Kidney epithelial cell (primary cell): ENCODE measurements around the gene LHX2. TPM values are rescaled to one million over a fixed set of nuclear protein-coding genes. Genes with fewer than 3 reads are reported as not detected.

Source experiments
- DNase-seq: peaks from one replicate; pipeline ENCODE4 v3.0.0-alpha.2; 2010; ENCODE audit warnings: low read depth
- H3K27me3 ChIP-seq: 2 replicates; pipeline ENCODE4 v1.6.0; 2011; ENCODE audit warnings: low read length; ENCODE audit not compliant: control insufficient read depth, insufficient read depth
- H3K36me3 ChIP-seq: 2 replicates; pipeline ENCODE4 v1.5.1; 2011; ENCODE audit warnings: low read length; ENCODE audit not compliant: control insufficient read depth, insufficient read depth
- H3K4me3 ChIP-seq: 2 replicates; pipeline ENCODE4 v1.5.1; 2011; ENCODE audit warnings: low read depth, mild to moderate bottlenecking, control low read depth, low read length
- total RNA-seq: library from RNA; depleted of rRNA; stranded (reverse); fragments of >200 nt; gene quantifications from 2 replicates; pipeline ENCODE4 v1.2.3, GENCODE V29; 2015
- TF ChIP-seq, protein P1 (sequence below): IDR thresholded peaks from 2 replicates; pipeline ENCODE4 v1.5.1; 2011; ENCODE audit warnings: mild to moderate bottlenecking, moderate library complexity, low read length, control low read depth, inconsistent platforms; ENCODE audit not compliant: insufficient read depth, poor library complexity, severe bottlenecking

The LHX2 gene
- total RNA-seq, 1 donor from 2014 or later, result not detected

DNA sequence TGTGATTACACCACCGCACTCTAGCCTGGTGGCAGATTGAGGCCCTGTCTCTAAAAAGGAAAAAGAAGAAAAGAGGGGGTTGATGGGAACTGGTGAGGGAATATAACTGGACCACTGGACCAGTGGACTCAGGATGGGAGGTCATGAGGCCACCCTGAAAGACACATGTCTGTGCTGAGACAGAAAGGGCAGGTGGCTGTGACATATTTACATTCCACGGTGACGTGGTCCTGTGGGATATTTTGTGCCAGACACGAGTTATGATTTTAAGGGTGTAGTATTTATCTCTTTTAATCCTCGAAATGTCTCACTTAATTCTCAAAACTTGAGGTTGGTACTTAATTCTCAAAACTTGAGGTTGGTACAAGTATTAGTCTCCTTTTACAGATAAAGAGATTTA lies 32.9 kb downstream of the LHX2 start:
- H3K4me3 ChIP-seq, result no peak overlapping the region
- peaks cover 57% of the 10 kb centered on the region for H3K27me3 ChIP-seq
- H3K36me3 ChIP-seq, result no peaks in the 10 kb centered on the region
- no peak for DNase-seq
- TF ChIP-seq, protein P1, sequence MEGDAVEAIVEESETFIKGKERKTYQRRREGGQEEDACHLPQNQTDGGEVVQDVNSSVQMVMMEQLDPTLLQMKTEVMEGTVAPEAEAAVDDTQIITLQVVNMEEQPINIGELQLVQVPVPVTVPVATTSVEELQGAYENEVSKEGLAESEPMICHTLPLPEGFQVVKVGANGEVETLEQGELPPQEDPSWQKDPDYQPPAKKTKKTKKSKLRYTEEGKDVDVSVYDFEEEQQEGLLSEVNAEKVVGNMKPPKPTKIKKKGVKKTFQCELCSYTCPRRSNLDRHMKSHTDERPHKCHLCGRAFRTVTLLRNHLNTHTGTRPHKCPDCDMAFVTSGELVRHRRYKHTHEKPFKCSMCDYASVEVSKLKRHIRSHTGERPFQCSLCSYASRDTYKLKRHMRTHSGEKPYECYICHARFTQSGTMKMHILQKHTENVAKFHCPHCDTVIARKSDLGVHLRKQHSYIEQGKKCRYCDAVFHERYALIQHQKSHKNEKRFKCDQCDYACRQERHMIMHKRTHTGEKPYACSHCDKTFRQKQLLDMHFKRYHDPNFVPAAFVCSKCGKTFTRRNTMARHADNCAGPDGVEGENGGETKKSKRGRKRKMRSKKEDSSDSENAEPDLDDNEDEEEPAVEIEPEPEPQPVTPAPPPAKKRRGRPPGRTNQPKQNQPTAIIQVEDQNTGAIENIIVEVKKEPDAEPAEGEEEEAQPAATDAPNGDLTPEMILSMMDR, result no peak

DNA sequence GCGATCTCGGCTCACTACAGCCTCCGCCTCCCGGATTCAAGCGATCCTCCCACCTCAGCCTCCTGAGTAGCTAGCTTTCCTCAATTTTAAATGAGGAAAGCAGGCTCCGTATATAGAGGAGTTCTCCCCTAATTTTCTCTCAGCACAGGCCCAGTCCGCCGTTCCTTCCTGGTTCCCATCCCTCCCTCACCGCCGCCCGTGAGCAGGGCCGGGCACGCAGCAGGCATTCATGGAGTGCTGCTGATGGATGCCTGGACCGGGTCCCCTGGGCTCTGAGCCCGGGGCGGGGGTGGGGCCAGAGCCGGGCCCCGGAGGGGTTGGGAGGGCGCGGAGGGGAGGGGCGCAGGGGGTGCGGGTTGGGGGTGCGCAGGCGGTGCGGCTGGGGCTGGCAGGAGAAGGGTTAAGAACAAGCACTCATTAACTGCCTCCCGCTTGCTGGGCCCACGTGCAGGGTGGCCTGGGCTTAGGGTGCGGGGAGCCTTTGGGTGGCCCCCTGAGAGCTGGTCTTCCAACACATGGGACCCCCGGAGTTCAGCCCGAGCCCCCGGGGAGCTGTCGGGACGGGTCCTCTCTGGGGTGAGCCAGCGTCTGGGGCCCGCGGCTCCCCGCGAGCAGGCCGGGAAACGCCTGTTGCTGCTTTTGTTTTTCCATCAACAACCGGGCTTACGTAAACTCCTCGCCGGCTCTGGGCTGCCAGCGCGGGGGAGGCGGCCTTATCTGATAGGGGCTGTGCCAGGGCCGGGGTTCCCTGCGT lies 33.7 kb downstream of the LHX2 start:
- H3K36me3 ChIP-seq, result no peaks in the 10 kb centered on the region
- TF ChIP-seq, protein P1, result no peak
- H3K27me3 ChIP-seq, result peaks cover 49% of the 10 kb centered on the region
- H3K4me3 ChIP-seq, result peak overlapping the region; percentile 6
- DNase-seq, result no peak

DNA sequence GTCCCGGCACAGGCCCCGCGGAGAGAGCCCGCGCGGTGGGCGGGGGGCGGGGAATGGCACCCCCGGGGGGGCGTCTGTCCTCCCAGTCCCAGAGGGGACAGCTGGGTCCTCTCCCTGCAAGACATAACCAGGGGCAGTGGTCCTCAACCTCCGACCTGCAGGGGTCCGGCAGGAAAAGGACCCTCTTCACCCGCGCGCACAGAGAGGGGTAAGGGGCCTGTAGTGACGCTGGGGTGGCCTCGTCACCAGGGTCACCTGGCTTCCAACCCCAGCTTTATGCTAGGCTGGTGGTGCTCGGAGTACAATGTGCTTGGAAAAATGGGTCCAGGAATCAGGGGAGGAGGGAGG lies 34.2 kb downstream of the LHX2 start:
- peaks cover 44% of the 10 kb centered on the region for H3K27me3 ChIP-seq
- DNase-seq, result no peak
- H3K36me3 ChIP-seq, result no peaks in the 10 kb centered on the region
- TF ChIP-seq, protein P1, result no peak
- no peak overlapping the region for H3K4me3 ChIP-seq

DNA sequence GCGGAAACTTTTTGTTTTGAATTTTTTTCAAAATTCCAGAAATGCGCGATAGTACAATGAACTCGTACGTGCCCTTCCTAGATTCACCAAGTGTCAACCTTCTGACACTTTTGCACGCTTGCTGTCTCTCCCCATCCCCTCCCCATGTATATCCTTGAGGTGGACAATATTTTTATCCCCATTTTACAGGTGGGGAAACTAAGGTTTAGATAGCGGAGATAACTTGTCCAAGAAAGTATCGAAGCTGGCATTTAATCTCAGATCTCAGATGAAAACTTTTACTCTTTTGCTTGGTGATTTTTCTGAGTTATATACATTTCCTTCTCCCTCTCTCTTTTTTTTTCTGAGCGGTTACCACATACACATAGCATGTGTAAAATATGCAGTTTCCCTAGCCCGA lies 34.6 kb downstream of the LHX2 start:
- Histone ChIP-seq H3K27me3 (peaks cover 41% of the 10 kb centered on the region), H3K36me3 (no peaks in the 10 kb centered on the region), H3K4me3 (no peak overlapping the region)
- TF ChIP-seq, protein P1, result no peak
- no peak for DNase-seq

DNA sequence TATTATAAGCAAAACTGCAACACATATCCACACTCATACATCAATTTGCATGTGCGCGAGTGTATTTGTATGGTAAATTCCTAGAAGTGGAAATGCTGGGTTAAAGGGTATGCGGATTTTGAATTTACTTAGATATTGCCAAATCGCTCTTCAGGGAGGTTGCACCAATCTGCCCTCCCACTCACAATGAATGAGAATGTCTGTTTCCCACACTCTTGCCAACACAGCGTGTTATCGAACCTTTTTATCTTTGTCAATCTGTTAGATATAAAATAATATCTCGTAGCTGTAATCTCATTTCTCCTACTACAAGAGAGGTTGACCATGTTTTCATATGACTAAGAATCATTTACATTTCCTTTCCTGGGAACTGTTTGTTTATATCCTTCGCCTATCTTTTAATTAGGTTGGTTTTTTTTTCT lies 35.7 kb downstream of the LHX2 start:
- no peak overlapping the region for H3K4me3 ChIP-seq
- no peak for DNase-seq
- peaks cover 30% of the 10 kb centered on the region for H3K27me3 ChIP-seq
- TF ChIP-seq, protein P1, result no peak
- H3K36me3 ChIP-seq, result no peaks in the 10 kb centered on the region

DNA sequence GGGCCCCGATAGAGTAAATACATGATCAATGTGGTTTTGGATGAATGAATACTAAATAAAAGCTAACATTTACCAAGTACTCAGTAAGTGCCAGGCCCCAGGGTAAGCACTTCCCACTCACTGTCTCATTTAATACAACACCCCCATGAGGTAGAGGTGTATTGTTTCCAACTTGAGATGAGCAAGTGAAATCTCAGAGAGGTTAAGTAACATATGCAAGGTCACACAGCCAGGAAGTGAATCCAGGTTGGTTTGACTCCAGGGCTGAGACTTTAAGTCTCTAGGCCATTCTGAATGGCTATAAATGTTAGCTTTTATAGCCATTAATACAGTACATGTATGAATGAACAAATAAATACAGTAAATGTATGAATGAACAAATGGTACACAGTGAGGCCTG lies 39.4 kb downstream of the LHX2 start:
- H3K4me3 ChIP-seq, result no peak overlapping the region
- TF ChIP-seq, protein P1, result no peak
- H3K36me3 ChIP-seq, result no peaks in the 10 kb centered on the region
- peaks cover 7% of the 10 kb centered on the region for H3K27me3 ChIP-seq
- no peak for DNase-seq
